ENCODE measurements around the gene IHH.

Gene IHH

GRCh38 chr2:219020604-219021365, 39.9 kb downstream of the IHH start:
- no peak for DNase-seq (ENCODE audit: low read depth in 2 of 2)

- no peak for DNase-seq (ENCODE audit: low read depth in 2 of 2)
Measured at GRCh38 chr2:219019436-219019835, 41.3 kb downstream of the IHH start.

- DNase-seq (ENCODE audit: low read depth in 2 of 2), result no peak
Measured at GRCh38 chr2:219018726-219019125, 42.0 kb downstream of the IHH start.

GRCh38 chr2:219018286-219018685, 42.4 kb downstream of the IHH start:
- DNase-seq (ENCODE audit: low read depth in 2 of 2), result no peak

- no peak for DNase-seq (ENCODE audit: low read depth in 2 of 2)
Measured at GRCh38 chr2:219017201-219017931, 43.4 kb downstream of the IHH start.

- no peak for DNase-seq (ENCODE audit: low read depth in 2 of 2)
Measured at GRCh38 chr2:219016721-219017120, 44.0 kb downstream of the IHH start.

GRCh38 chr2:219010873-219011272, 49.8 kb downstream of the IHH start:
- DNase-seq (ENCODE audit: low read depth in 2 of 2), result no peak

GRCh38 chr2:219010162-219010756, 50.5 kb downstream of the IHH start:
- DNase-seq (ENCODE audit: low read depth in 2 of 2), result no peak

GRCh38 chr2:219009294-219009693, 51.4 kb downstream of the IHH start:
- no peak for DNase-seq (ENCODE audit: low read depth in 2 of 2)
